ENCODE measurements around the gene TCF7L2.
A peak's percentile ranks its signal among the peaks of the same experiment; 100 is the strongest.

TCF7L2 gene

DNA sequence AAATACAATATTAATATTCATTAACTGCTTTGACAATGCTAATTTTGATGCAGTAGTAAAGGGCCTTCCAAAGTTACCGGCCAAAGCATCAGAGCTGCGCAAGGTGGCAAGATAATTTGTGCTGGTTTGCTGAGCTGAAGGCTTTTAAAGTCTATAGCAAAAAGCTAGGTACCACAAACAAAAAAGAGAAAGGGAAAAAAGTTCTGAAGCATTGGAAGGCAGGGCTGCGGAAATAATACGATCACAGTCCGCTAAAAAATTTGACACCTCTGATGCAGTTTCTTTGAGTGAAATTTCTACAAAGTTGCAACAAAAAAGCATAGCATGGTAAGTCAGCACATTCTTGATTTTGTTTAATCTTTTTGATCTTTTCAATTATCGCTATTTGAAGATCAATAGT, 175.6 kb downstream of the TCF7L2 start:
- no peak for TF ChIP-seq FOXP2 (optimal IDR thresholded peaks at IDR 0.05; ENCODE audit: borderline replicate concordance, extremely low read depth, extremely low read length, insufficient read depth)
- TF ChIP-seq POLR2AphosphoS5 (IDR thresholded peaks at IDR 0.05; ENCODE audit: low read depth, low read length), result no peak
- no peak for TF ChIP-seq TAF1 (IDR thresholded peaks at IDR 0.05; ENCODE audit: borderline replicate concordance, insufficient read depth, low read length)
- TF ChIP-seq SIN3A (IDR thresholded peaks at IDR 0.05; ENCODE audit: borderline replicate concordance, insufficient read depth, low read length), result no peak
- TF ChIP-seq, protein P1, sequence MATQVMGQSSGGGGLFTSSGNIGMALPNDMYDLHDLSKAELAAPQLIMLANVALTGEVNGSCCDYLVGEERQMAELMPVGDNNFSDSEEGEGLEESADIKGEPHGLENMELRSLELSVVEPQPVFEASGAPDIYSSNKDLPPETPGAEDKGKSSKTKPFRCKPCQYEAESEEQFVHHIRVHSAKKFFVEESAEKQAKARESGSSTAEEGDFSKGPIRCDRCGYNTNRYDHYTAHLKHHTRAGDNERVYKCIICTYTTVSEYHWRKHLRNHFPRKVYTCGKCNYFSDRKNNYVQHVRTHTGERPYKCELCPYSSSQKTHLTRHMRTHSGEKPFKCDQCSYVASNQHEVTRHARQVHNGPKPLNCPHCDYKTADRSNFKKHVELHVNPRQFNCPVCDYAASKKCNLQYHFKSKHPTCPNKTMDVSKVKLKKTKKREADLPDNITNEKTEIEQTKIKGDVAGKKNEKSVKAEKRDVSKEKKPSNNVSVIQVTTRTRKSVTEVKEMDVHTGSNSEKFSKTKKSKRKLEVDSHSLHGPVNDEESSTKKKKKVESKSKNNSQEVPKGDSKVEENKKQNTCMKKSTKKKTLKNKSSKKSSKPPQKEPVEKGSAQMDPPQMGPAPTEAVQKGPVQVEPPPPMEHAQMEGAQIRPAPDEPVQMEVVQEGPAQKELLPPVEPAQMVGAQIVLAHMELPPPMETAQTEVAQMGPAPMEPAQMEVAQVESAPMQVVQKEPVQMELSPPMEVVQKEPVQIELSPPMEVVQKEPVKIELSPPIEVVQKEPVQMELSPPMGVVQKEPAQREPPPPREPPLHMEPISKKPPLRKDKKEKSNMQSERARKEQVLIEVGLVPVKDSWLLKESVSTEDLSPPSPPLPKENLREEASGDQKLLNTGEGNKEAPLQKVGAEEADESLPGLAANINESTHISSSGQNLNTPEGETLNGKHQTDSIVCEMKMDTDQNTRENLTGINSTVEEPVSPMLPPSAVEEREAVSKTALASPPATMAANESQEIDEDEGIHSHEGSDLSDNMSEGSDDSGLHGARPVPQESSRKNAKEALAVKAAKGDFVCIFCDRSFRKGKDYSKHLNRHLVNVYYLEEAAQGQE (IDR thresholded peaks at IDR 0.05; ENCODE audit: insufficient read depth in 1 of 2, low read depth in 2 of 2, low read length in 2 of 2), result no peak

DNA sequence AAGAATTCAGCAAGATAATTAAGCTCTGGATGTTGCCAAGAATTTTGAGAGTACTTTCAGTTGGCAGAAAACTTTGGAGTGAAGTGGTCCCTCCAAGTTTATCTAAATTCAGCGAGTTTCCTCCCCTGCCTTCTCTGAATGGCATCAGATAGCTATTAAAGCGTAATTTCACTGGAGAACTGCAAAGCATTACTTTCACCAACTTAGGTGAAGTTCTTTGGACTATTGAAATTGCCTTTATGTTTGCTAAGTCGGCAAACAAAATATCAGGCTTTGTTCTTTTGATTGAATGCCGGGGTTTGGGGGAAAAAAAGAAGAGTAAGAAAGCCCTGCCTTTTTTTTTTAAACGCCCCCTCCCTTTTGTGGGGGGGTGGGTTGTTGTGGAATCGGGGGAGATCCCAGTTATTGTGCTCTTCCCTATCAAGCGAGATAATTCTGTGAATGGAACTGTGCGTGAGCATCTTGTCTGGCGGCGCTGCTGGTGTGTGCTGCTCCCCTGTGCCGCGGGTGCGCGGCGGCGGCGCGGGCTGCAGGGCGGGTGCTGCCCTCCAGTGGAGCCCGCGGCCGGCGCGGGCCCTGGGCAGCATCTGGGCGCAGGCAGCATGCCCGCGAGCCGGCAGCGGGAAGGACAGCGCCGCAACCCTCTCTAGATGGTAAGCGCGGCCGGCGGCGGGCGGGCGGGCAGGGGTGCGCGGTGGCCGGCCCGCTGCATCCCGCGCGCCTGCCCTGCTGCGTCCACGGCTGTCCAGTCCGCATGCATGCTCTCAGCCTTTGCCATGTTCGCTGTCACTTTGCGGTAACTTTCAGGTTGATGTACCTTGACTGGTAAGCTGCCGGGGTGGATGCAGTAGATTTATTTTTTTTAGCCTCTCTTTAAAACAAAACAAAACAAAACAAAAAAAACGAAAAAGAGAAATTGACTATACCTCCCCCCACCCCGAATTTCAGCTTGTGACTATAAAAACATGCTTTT, 176.5 kb downstream of the TCF7L2 start:
- TF ChIP-seq FOXP2 (optimal IDR thresholded peaks at IDR 0.05; ENCODE audit: borderline replicate concordance, extremely low read depth, extremely low read length, insufficient read depth) (peak; percentile 49), SIN3A (IDR thresholded peaks at IDR 0.05; ENCODE audit: borderline replicate concordance, insufficient read depth, low read length) (no peak), TAF1 (IDR thresholded peaks at IDR 0.05; ENCODE audit: borderline replicate concordance, insufficient read depth, low read length) (no peak), POLR2AphosphoS5 (IDR thresholded peaks at IDR 0.05; ENCODE audit: low read depth, low read length) (no peak; the same call in 1 of the 2 replicates)
- TF ChIP-seq, protein P1 (IDR thresholded peaks at IDR 0.05; ENCODE audit: insufficient read depth in 1 of 2, low read depth in 2 of 2, low read length in 2 of 2), result 0 out of 4 replicates have a peak, but pooled peaks of 1 of the 2 experiments have one; percentile 12

DNA sequence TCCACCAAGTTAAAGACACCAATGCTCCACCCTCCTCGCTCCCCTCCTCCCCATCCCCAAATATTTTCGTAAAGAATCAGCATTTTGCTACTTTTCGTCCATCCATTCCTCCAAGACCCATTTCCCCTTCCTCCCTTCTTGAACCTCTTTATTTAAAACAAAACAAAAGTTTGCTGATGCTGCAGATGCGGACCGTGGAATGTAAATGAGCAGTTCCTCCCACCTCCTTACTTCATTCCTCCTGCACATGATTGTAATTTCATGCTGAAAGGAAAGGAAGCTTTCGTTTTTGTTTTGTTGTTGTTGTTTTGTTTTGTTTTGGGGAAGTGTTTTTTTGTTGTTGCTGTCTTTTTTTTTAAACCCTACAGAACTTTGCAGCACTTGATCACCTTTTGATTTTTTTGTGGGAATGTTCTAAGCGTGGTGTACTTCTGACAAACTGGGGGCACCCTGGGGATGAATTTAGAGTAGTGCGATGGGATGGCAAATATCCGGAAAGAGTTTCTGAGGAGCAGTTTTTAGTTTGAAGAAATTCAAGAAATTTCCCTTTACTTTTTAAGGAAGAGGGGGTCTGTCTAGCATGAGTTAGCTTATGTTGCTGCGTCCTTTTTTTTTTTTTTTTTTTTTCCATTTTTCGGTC, 177.3 kb downstream of the TCF7L2 start:
- TF ChIP-seq FOXP2 (optimal IDR thresholded peaks at IDR 0.05; ENCODE audit: borderline replicate concordance, extremely low read depth, extremely low read length, insufficient read depth) (no peak), SIN3A (IDR thresholded peaks at IDR 0.05; ENCODE audit: borderline replicate concordance, insufficient read depth, low read length) (no peak), TAF1 (IDR thresholded peaks at IDR 0.05; ENCODE audit: borderline replicate concordance, insufficient read depth, low read length) (no peak), POLR2AphosphoS5 (IDR thresholded peaks at IDR 0.05; ENCODE audit: low read depth, low read length) (no peak)
- TF ChIP-seq, protein P1 (IDR thresholded peaks at IDR 0.05; ENCODE audit: insufficient read depth in 1 of 2, low read depth in 2 of 2, low read length in 2 of 2), result no peak

DNA sequence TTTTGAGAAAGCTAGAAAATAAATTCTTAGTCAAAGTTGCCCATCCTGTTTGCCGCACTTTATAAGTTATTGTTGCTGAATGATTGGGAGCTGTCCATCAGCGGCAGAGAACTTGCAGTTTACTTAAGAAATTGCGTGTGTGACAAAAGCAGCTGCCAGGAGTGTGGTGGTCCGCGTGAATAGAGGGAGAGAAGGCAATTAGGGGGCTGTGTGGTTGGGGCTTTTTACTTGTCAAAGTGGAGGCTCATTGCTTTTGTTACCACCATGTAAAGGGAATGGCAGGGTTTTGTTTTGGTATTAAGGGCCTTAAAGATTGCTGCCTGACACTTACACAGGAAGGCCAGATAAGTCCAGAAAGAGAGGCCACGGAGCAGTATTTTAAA, 177.8 kb downstream of the TCF7L2 start:
- no peak for TF ChIP-seq POLR2AphosphoS5 (IDR thresholded peaks at IDR 0.05; ENCODE audit: low read depth, low read length)
- no peak for TF ChIP-seq SIN3A (IDR thresholded peaks at IDR 0.05; ENCODE audit: borderline replicate concordance, insufficient read depth, low read length)
- no peak for TF ChIP-seq FOXP2 (optimal IDR thresholded peaks at IDR 0.05; ENCODE audit: borderline replicate concordance, extremely low read depth, extremely low read length, insufficient read depth)
- TF ChIP-seq TAF1 (IDR thresholded peaks at IDR 0.05; ENCODE audit: borderline replicate concordance, insufficient read depth, low read length), result no peak
- TF ChIP-seq, protein P1 (IDR thresholded peaks at IDR 0.05; ENCODE audit: insufficient read depth in 1 of 2, low read depth in 2 of 2, low read length in 2 of 2), result peak; percentile 29 to 78; a peak in 2 of 4 replicates

Measured in PFSK-1 (cell line).